GM06990 (cell line): ENCODE results near the gene FAM240A.

ENCODE experiments used
- DNase-seq: peaks from one replicate; pipeline ENCODE4 v3.0.0-alpha.2; 2011; ENCODE audit not compliant: insufficient read length; ENCODE audit errors: extremely low read depth
- H3K27me3 ChIP-seq: replicated peaks from 2 replicates; pipeline ENCODE4 v1.6.0; 2011; ENCODE audit warnings: low read length; ENCODE audit not compliant: control insufficient read depth, insufficient read depth
- H3K36me3 ChIP-seq: 2 replicates; pipeline ENCODE4 v1.5.1; 2011; ENCODE audit warnings: low read length; ENCODE audit not compliant: control insufficient read depth, insufficient read depth
- H3K4me3 ChIP-seq: replicated peaks from 2 replicates; pipeline ENCODE4 v1.5.1; 2011; ENCODE audit warnings: low read depth, mild to moderate bottlenecking, control low read depth, low read length
- TF ChIP-seq, protein P1 (sequence below): IDR thresholded peaks from 2 replicates; pipeline ENCODE4 v1.5.1; 2011; ENCODE audit warnings: low read length, control low read depth, mild to moderate bottlenecking, inconsistent platforms; ENCODE audit not compliant: insufficient read depth, poor library complexity, severe bottlenecking

The FAM240A gene

DNA sequence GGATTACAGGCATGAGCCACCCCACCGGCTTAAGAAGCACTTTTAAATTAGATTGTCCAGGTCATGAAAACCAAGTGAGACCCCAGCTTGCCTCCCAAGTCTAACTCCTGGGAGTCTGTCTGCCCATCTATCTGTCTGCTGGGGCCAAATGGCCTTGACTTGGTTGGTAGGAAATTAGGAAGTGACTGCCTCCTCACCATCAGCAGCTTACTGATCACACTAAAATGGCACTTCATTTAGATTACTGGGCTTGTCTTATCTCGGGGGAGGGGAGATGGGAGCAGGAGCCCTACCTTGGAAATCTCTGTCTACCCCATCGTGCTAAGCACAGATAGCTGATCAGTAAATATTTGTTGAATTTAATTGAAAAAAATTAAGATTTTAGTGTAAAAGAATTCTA, 40.6 kb upstream of the FAM240A start:
- Histone ChIP-seq H3K36me3 (no peaks in the 10 kb centered on the region), H3K4me3 (no peak overlapping the region), H3K27me3 (peaks cover 2% of the 10 kb centered on the region; the same call in 1 of the 2 replicates)
- TF ChIP-seq, protein P1, sequence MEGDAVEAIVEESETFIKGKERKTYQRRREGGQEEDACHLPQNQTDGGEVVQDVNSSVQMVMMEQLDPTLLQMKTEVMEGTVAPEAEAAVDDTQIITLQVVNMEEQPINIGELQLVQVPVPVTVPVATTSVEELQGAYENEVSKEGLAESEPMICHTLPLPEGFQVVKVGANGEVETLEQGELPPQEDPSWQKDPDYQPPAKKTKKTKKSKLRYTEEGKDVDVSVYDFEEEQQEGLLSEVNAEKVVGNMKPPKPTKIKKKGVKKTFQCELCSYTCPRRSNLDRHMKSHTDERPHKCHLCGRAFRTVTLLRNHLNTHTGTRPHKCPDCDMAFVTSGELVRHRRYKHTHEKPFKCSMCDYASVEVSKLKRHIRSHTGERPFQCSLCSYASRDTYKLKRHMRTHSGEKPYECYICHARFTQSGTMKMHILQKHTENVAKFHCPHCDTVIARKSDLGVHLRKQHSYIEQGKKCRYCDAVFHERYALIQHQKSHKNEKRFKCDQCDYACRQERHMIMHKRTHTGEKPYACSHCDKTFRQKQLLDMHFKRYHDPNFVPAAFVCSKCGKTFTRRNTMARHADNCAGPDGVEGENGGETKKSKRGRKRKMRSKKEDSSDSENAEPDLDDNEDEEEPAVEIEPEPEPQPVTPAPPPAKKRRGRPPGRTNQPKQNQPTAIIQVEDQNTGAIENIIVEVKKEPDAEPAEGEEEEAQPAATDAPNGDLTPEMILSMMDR = no peak
- DNase-seq = no peak

DNA sequence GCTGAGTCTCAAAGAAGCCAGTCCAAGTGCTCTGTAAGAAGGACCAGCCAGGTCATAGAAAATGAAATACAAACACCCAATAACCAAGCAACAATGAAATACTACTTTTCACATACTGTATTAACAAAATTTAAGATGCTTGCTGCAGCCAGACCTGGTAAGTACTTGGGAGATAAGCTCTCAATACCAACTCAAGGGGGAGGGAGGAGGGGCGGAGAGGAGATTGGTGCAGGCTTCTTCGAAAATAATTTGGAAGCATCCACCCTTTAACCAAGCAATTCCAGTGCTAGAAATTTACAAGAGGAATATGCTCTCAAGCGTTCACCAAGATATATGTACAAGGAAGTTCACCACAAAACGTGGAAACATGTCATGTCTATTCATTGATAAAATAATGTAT, 38.6 kb upstream of the FAM240A start:
- Histone ChIP-seq H3K4me3 (no peak overlapping the region), H3K36me3 (no peaks in the 10 kb centered on the region), H3K27me3 (peaks cover 2% of the 10 kb centered on the region; the same call in 1 of the 2 replicates)
- DNase-seq = no peak
- TF ChIP-seq, protein P1 = no peak

DNA sequence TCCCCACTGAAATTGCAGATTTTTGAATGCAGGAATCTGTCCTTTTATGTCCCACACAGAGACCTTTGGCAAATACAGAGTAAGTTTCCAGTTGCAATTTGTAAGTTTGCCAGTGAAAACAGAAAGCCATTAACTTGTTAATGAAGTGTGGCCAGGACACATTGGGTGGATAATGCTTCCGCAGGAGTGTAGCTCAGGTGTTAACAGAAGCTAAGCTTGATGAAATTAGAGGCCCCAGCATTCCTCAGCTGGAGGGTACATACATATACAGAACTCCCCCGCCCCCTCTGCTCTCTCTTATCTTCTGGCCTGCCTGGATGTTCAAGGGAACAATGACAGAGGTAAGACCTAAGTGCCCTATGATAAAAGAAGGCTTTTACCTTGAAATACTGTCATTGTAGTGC, 38.1 kb upstream of the FAM240A start:
- Histone ChIP-seq H3K27me3 (peaks cover 2% of the 10 kb centered on the region; the same call in 1 of the 2 replicates), H3K4me3 (no peak overlapping the region), H3K36me3 (no peaks in the 10 kb centered on the region)
- DNase-seq = no peak
- TF ChIP-seq, protein P1 = no peak

DNA sequence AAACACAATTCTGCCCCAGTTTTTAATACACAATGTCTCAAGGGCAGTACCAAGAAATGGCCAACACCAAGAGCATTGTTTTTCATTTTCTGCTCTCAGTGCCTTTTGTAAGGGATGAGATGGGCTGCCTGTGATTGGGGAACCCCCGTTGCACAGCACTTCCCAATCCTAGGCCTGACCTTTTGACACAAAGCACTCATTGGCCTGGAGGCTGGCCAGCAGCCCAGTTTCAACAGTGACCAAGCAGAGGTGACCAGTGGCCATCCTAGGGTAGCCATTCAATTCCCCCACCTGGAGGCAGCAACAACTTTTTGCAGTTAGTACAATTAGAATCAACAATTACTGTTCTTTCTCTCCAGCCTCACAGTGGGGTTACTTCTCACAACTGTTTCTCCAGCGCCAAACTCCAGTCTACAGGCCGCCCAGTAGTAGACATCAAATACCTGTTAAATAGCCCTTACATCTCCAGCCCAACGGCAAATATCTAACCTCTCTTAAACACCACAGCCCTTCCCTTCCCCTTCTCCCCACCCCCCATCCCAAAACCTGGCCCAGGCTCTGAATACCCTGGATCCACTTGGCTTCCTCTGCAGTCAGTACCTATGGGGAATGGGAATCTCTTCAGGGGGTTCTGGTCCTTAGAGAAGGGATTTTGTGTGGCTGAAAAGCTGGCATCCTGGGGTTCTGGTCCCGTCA, 37.3 kb upstream of the FAM240A start:
- H3K4me3 ChIP-seq = no peak overlapping the region
- peaks cover 2% of the 10 kb centered on the region; the same call in 1 of the 2 replicates for H3K27me3 ChIP-seq
- DNase-seq = no peak
- TF ChIP-seq, protein P1 = no peak
- no peaks in the 10 kb centered on the region for H3K36me3 ChIP-seq

GRCh38 chr3:46575577-46576222, 36.6 kb upstream of the FAM240A start:
- TF ChIP-seq, protein P1 = no peak
- no peaks in the 10 kb centered on the region for H3K36me3 ChIP-seq
- no peak overlapping the region for H3K4me3 ChIP-seq
- H3K27me3 ChIP-seq = peaks cover 2% of the 10 kb centered on the region; the same call in 1 of the 2 replicates
- no peak for DNase-seq
